GM12878 (cell line): Measurements from ENCODE around the gene CFAP107. TPM values are rescaled to one million over a fixed set of nuclear protein-coding genes. Genes with fewer than 3 reads are reported as not detected.
"Not testable (repeated sequence)": the region's sequence is repeated elsewhere in the genome, so short reads cannot be mapped to it uniquely, and the experiment has no call there.

Experiments used
- ATAC-seq: fragments of 200-7000 bp; cut with Tn5 transposase; 3 replicates; pipeline ENCODE4 v1.9.1; 2020; ENCODE audit warnings: mild to moderate bottlenecking, moderate library complexity
- BruUV-seq: library from RNA; stranded (reverse); fragments of 400-500 nt; replicated peaks from 2 replicates; lab custom pipeline; 2021; lab: Mats Ljungman, UMichigan
- CTCF ChIA-PET: fragments of 300-600 bp; sonication (Branson Sonifier 250); formaldehyde crosslinking; extraction: SDS; loops from one replicate; lab custom pipeline; 2021; ENCODE audit warnings: inconsistent platforms; lab: Yijun Ruan, JAX
- POLR2A ChIA-PET: fragments of 350-600 bp; formaldehyde crosslinking; extraction: SDS; loops from one replicate; lab custom pipeline; 2021; ENCODE audit warnings: inconsistent platforms; lab: Charles Lee
- RAD21 ChIA-PET: fragments of 300-600 bp; sonication (Branson Sonifier 250); formaldehyde crosslinking; loops from one replicate; lab custom pipeline; 2023; ENCODE audit warnings: antibody characterized with exemption; ENCODE audit not compliant: unreplicated experiment; lab: Charles Lee
- SMC1A ChIA-PET: fragments of 300-600 bp; sonication (Branson Sonifier 250); formaldehyde crosslinking; loops from one replicate; lab custom pipeline; 2023; ENCODE audit not compliant: unreplicated experiment, uncharacterized antibody; lab: Charles Lee
- DNase-seq: peaks from one replicate; pipeline ENCODE4 v3.0.0-alpha.2; 2011; ENCODE audit warnings: low read depth, low spot score
- FAIRE-seq: peaks from 3 replicates; lab custom pipeline; 2011; peaks lifted over from hg19 to GRCh38; lab: Jason Lieb, UNC
- H2AFZ ChIP-seq: 2 replicates; pipeline ENCODE4 v1.6.0; 2011; ENCODE audit warnings: low read depth, low read length, control low read depth; ENCODE audit not compliant: control insufficient read depth
- H3K27ac ChIP-seq: 2 replicates; pipeline ENCODE4 v1.5.1; 2011; ENCODE audit warnings: control low read depth; ENCODE audit not compliant: control insufficient read depth, insufficient read depth
- H3K27me3 ChIP-seq, 2 experiments: replicated peaks in 1 of 2; 2 replicates each; pipeline versions ENCODE4 v1.6.0 to v1.6.1; 2011; ENCODE audit warnings: low read length in 1 of 2; ENCODE audit not compliant: control insufficient read depth in 2 of 2, insufficient read depth in 2 of 2
- H3K36me3 ChIP-seq, 2 experiments: 2 replicates each; pipeline ENCODE4 v1.5.1; 2011; ENCODE audit warnings: low read length in 1 of 2; ENCODE audit not compliant: control insufficient read depth in 2 of 2, insufficient read depth in 2 of 2
- H3K4me1 ChIP-seq: 2 replicates; pipeline ENCODE4 v1.6.1; 2011; ENCODE audit warnings: mild to moderate bottlenecking, low read length, moderate library complexity, mixed read lengths; ENCODE audit not compliant: control insufficient read depth, insufficient read depth
- H3K4me2 ChIP-seq: 2 replicates; pipeline ENCODE4 v1.6.0; 2011; ENCODE audit warnings: control low read depth; ENCODE audit not compliant: control insufficient read depth, insufficient read depth
- H3K4me3 ChIP-seq: fragments of 200-600 bp; sonication (generic); 2 replicates; pipeline ENCODE4 v1.5.1; 2016
- H3K79me2 ChIP-seq: 2 replicates; pipeline ENCODE4 v1.6.0; 2011; ENCODE audit warnings: low read length; ENCODE audit not compliant: control insufficient read depth, insufficient read depth
- H3K9ac ChIP-seq: 2 replicates; pipeline ENCODE4 v1.8.0; 2011; ENCODE audit warnings: low read length, control low read depth, mixed read lengths; ENCODE audit not compliant: control insufficient read depth, insufficient read depth
- H3K9me3 ChIP-seq: replicated peaks from 3 replicates; pipeline ENCODE4 v1.5.1; 2011; ENCODE audit warnings: mild to moderate bottlenecking, low read length; ENCODE audit not compliant: control insufficient read depth, insufficient read depth
- H4K20me1 ChIP-seq: 2 replicates; pipeline ENCODE4 v1.6.0; 2011; ENCODE audit not compliant: control insufficient read depth, insufficient read depth
- WGBS: methylation state at CpG from one replicate; pipeline ENCODE4 v1.1.6; 2016; ENCODE audit warnings: low lambda C conversion rate; ENCODE audit not compliant: insufficient replicate concordance, insufficient coverage; ENCODE audit errors: missing lambda C conversion rate; 5-methylcytosine and 5-hydroxymethylcytosine counted together
- in situ Hi-C: fragments of 300-500 bp; cut with MboI; formaldehyde crosslinking; loops from 9 replicates; pipeline ENCODE4 v1.14.3; 2018; ENCODE audit warnings: mixed read lengths
- intact Hi-C: fragments of 100-400 bp; cut with micrococcal nuclease; formaldehyde crosslinking; loops from one replicate; pipeline ENCODE4 v1.14.2; 2022; ENCODE audit not compliant: unreplicated experiment
- polyA plus RNA-seq, 11 experiments: library from polyadenylated mRNA; depleted of rRNA in 4 of 11; unstranded in 6 of 11; stranded (reverse) in 5 of 11; fragments of >200 nt; fragmentation: Nextera tagmentation in 4 of 11; fragmentation: Illumina TruSeq in 1 of 11; extraction: Ambion mirVana in 4 of 11; extraction: Trizol in 1 of 11; gene quantifications; 1 replicate in 1 of 11; 2 replicates in 10 of 11; pipeline versions ENCODE4 v1.2.1 to v1.2.3, GENCODE V29; 2011 to 2016; ENCODE audit warnings: inconsistent platforms in 2 of 11, missing spikeins in 2 of 11, low read depth in 1 of 11
- total RNA-seq, 4 experiments: library from RNA; depleted of rRNA in 3 of 4; stranded (reverse); fragments of >200 nt in 3 of 4; fragmentation: Illumina TruSeq in 1 of 4; extraction: Trizol in 1 of 4; gene quantifications; 2 replicates each; pipeline versions ENCODE4 v1.2.1 to v1.2.3, GENCODE V29; 2013 to 2021

The CFAP107 gene
- total and polyA plus RNA-seq, 10 of the 15 experiments (the other 5 are each of a cell fraction or from before 2014, with no cell fraction given) = not detected

GRCh38 chr1:12784729-12785128 lies 38.7 kb downstream of the CFAP107 start:
- RAD21 ChIA-PET, in situ Hi-C loops, H3K4me1 ChIP-seq: not testable (repeated sequence)

GRCh38 chr1:12791097-12791496 lies 45.1 kb downstream of the CFAP107 start, which contains the start of gene PRAMEF1:
Gene PRAMEF1 (plus strand): TSS chr1:12791397. CDS start chr1:12793228, 1,831 bp downstream.
- in situ Hi-C loops, H3K4me2 ChIP-seq, H3K4me1 ChIP-seq, ATAC-seq, BruUV-seq, H4K20me1 ChIP-seq, POLR2A ChIA-PET, H3K27me3 ChIP-seq, H3K9me3 ChIP-seq, intact Hi-C loops, SMC1A ChIA-PET, DNase-seq, H3K79me2 ChIP-seq, H3K36me3 ChIP-seq, RAD21 ChIA-PET, H2AFZ ChIP-seq, FAIRE-seq, H3K9ac ChIP-seq, H3K4me3 ChIP-seq, H3K27ac ChIP-seq, CTCF ChIA-PET: not testable (repeated sequence)
- WGBS = 29% methylated on average over 4 of the region's 5 CpGs

More at GRCh38 chr1:12784729-12785128, 38.7 kb downstream of the CFAP107 start:
- H3K9me3 ChIP-seq, H2AFZ ChIP-seq, H3K27ac ChIP-seq, H4K20me1 ChIP-seq, H3K4me2 ChIP-seq, CTCF ChIA-PET, ATAC-seq, FAIRE-seq, POLR2A ChIA-PET, H3K4me3 ChIP-seq, H3K27me3 ChIP-seq, DNase-seq, H3K79me2 ChIP-seq, H3K9ac ChIP-seq, intact Hi-C loops, BruUV-seq, H3K36me3 ChIP-seq, SMC1A ChIA-PET: not testable (repeated sequence)
- WGBS = 71% methylated on average over 7 of the region's 8 CpGs
